Small intestine (tissue), 7 donors: ENCODE results near the gene PPM1G. TPM values are rescaled to one million over a fixed set of nuclear protein-coding genes. Genes with fewer than 3 reads are reported as not detected.

Experiments
- DNase-seq, 2 donors: peaks; one replicate each; pipeline versions ENCODE4 v3.0.0 to v3.0.0-alpha.2; 2013
- FAIRE-seq: peaks from 2 replicates; lab custom pipeline; 2012; peaks lifted over from hg19 to GRCh38; lab: Jason Lieb, UNC
- H3K27ac ChIP-seq, 3 donors: one replicate each; pipeline ENCODE4 v1.5.1; 2013; ENCODE audit warnings: low read length in 2 of 3, mild to moderate bottlenecking in 2 of 3, control low read depth in 1 of 3, inconsistent platforms in 1 of 3, low read depth in 1 of 3, moderate library complexity in 1 of 3
- H3K27me3 ChIP-seq, 3 donors: one replicate each; pipeline ENCODE4 v1.6.1; 2013; ENCODE audit warnings: low read length in 3 of 3, inconsistent platforms in 1 of 3; ENCODE audit not compliant: control insufficient read depth in 3 of 3, insufficient read depth in 3 of 3
- H3K36me3 ChIP-seq, 3 donors: one replicate each; pipeline ENCODE4 v1.6.1; 2013; ENCODE audit warnings: low read length in 3 of 3, inconsistent platforms in 1 of 3, low read depth in 1 of 3, mild to moderate bottlenecking in 1 of 3, moderate library complexity in 1 of 3; ENCODE audit not compliant: control insufficient read depth in 3 of 3, insufficient read depth in 2 of 3
- H3K4me1 ChIP-seq, 3 donors: one replicate each; pipeline ENCODE4 v1.6.1; 2013; ENCODE audit warnings: low read length in 2 of 3, inconsistent platforms in 1 of 3, low read depth in 1 of 3, mild to moderate bottlenecking in 1 of 3, moderate library complexity in 1 of 3; ENCODE audit not compliant: control insufficient read depth in 3 of 3, insufficient read depth in 2 of 3
- H3K4me3 ChIP-seq, 3 donors: one replicate each; pipeline ENCODE4 v1.5.1; 2013; ENCODE audit warnings: low read length in 3 of 3, control low read depth in 1 of 3, inconsistent platforms in 1 of 3, low read depth in 1 of 3, mild to moderate bottlenecking in 1 of 3, moderate library complexity in 1 of 3
- H3K9me3 ChIP-seq, 2 donors: one replicate each; pipeline ENCODE4 v1.6.1; 2013; ENCODE audit warnings: low read depth in 1 of 2, low read length in 1 of 2; ENCODE audit not compliant: control insufficient read depth in 2 of 2, insufficient read depth in 1 of 2
- WGBS, 3 donors: extraction: QIAGEN DNeasy Blood & Tissue Kit; methylation state at CpG; one replicate each; pipeline ENCODE4 v1.1.7; 2013; 5-methylcytosine and 5-hydroxymethylcytosine counted together
- polyA plus RNA-seq, 4 donors: library from polyadenylated mRNA; stranded (reverse) in 3 of 4; unstranded in 1 of 4; fragments of 200-250 nt in 3 of 4; fragments of 120-200 nt in 1 of 4; gene quantifications; one replicate each; pipeline versions ENCODE4 v1.2.1 to v1.2.3, GENCODE V29; 2013
- donor health status: healthy with polysubstance abuse.
- donor health status: control.
- donor health status: control.
- donor health status: Bipolar disorder and iron deficiency.
- donor health status: healthy.

PPM1G gene
- polyA plus RNA-seq, 4 donors: 44.1 to 93.1 (median 53.0) TPM

DNA sequence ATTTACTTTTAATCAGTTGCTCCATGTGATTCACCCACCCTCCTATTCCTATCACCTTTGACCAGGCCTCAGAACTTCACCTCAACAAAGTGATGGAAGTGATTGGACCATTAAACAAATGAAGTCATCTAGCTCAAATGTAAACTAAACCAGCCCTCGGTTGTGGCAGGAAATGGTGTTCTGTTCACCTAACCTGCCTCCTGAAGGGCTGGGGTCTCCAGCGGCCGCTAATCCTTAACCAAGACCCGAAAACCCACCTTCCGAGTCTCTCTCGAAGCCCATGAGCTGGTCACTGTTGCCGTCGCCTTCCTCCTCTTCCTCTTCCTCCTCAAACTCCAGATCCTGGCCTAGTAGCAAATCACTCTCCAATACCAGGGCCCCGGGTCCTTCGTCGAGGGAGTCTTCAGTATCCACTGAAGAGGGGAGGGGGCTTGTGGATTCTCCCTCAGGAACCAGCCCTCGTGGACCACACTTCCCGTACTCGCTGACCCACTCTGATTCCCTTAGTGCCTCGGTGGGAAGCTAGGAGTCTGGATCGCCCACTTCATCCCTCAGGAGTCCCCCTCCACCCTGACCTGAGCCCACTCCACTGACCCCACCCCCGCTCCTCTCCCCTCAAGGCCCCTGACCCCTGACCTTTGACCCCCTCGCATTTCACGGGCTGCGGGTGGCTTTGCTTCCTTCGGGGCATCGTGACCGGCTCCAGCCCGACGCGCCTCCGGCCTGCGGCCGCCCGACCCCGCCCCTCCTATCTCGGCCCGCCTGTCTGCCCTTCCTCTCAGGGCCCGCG lies 29.4 kb downstream of the PPM1G start:
- FAIRE-seq (no peak), DNase-seq (peak in 1 of 2 donors; percentile 81)
- 1% methylated on average over 34 to 35 of the region's 35 CpGs for WGBS, 3 donors
- H3K4me1 ChIP-seq: peaks cover 2 to 22% (median 2%) of the 10 kb centered on the region in 3 donors
- peak overlapping the region; percentile 82 to 96 (median 88) for H3K27ac ChIP-seq
- H3K9me3 ChIP-seq: no peaks in the 10 kb centered on the region
- H3K27me3 ChIP-seq: no peaks in the 10 kb centered on the region
- H3K4me3 ChIP-seq: peak overlapping the region; percentile 65 to 91 (median 79)
- peaks cover 16 to 77% (median 32%) of the 10 kb centered on the region in 3 donors for H3K36me3 ChIP-seq

- peaks cover 17 to 77% (median 37%) of the 10 kb centered on the region in 3 donors for H3K36me3 ChIP-seq
- H3K27ac ChIP-seq: peak overlapping the region; percentile 82 to 96 (median 88)
- H3K4me1 ChIP-seq: peaks cover 2 to 22% (median 2%) of the 10 kb centered on the region in 3 donors
- H3K27me3 ChIP-seq: no peaks in the 10 kb centered on the region
- FAIRE-seq: no peak
- DNase-seq: peak in 1 of 2 donors; percentile 77
- H3K9me3 ChIP-seq: no peaks in the 10 kb centered on the region
- peak overlapping the region; percentile 65 to 91 (median 79) for H3K4me3 ChIP-seq
- WGBS, 3 donors: 36 to 66% (median 51%) methylated on average over 2 of the region's 2 CpGs
Observed at GRCh38 chr2:27379383-27379835, 30.0 kb downstream of the PPM1G start.

- no peak overlapping the region for H3K4me3 ChIP-seq
- FAIRE-seq: no peak
- no peaks in the 10 kb centered on the region for H3K9me3 ChIP-seq
- H3K4me1 ChIP-seq: peaks cover 2 to 22% (median 2%) of the 10 kb centered on the region in 3 donors
- 87 to 97% (median 89%) methylated on average over 9 of the region's 9 CpGs for WGBS, 3 donors
- DNase-seq: no peak
- peaks cover 18 to 78% (median 40%) of the 10 kb centered on the region in 3 donors for H3K36me3 ChIP-seq
- peak overlapping the region in 2 of 3 donors; percentile 82 to 96 for H3K27ac ChIP-seq
- no peaks in the 10 kb centered on the region for H3K27me3 ChIP-seq
Observed at GRCh38 chr2:27378809-27379290, 30.5 kb downstream of the PPM1G start.

DNA sequence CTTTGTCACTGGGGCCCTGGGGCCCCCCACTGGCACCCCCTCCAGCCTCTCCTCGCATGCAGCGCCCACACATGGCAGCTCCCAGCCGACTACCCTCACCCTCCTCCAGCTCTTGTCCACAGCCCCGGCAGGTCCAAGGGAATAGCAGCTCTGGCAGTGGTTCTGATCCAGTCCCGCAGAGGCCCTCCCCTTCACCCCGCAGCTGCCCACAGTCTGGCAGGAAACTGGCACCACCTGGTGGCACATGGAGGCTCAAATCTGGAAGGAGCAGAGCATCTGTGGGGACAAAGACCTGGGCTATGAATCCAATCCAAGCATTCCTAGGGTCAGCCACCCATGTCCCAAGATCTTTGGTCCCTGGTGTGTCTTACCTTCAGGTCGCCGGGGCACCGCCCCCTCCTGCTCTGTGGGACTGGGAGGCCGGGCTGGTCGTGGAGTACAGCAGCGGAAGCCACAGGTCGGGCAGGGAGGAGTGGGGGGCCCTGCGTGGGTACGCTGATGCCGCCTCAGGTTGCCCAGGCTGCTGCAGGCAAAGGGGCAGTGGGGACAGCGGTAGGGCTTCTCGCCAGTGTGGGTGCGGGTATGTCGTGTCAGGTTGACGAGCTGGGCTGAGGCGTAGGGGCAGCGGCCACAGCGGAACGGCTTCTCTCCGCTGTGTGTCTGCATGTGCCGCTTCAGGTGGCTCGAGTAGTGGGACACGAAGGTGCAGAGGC lies 31.1 kb downstream of the PPM1G start:
- DNase-seq (no peak), FAIRE-seq (no peak)
- Histone ChIP-seq H3K36me3 (peaks cover 12 to 79% (median 40%) of the 10 kb centered on the region in 3 donors), H3K27me3 (no peaks in the 10 kb centered on the region), H3K4me1 (peaks cover 2 to 22% (median 2%) of the 10 kb centered on the region in 3 donors), H3K4me3 (no peak overlapping the region), H3K9me3 (no peaks in the 10 kb centered on the region), H3K27ac (no peak overlapping the region)
- WGBS, 3 donors: 82 to 84% (median 83%) methylated on average over 25 to 29 of the region's 29 CpGs

- H3K4me3 ChIP-seq: no peak overlapping the region
- FAIRE-seq (no peak), DNase-seq (no peak)
- H3K9me3 ChIP-seq: no peaks in the 10 kb centered on the region
- 91 to 92% (median 91%) methylated on average over 18 of the region's 18 CpGs for WGBS, 3 donors
- H3K4me1 ChIP-seq: peaks cover 2 to 22% (median 2%) of the 10 kb centered on the region in 3 donors
- peaks cover 10 to 78% (median 38%) of the 10 kb centered on the region in 3 donors for H3K36me3 ChIP-seq
- no peak overlapping the region for H3K27ac ChIP-seq
- H3K27me3 ChIP-seq: no peaks in the 10 kb centered on the region
Observed at GRCh38 chr2:27377618-27378095, 31.7 kb downstream of the PPM1G start.

- Histone ChIP-seq H3K36me3 (peaks cover 10 to 74% (median 36%) of the 10 kb centered on the region in 3 donors), H3K27ac (no peak overlapping the region), H3K27me3 (no peaks in the 10 kb centered on the region), H3K9me3 (no peaks in the 10 kb centered on the region), H3K4me3 (no peak overlapping the region), H3K4me1 (peaks cover 2 to 22% (median 2%) of the 10 kb centered on the region in 3 donors)
- FAIRE-seq: no peak
- 64 to 78% (median 73%) methylated on average over 10 of the region's 10 CpGs for WGBS, 3 donors
- no peak for DNase-seq
Observed at GRCh38 chr2:27376866-27377617, 32.3 kb downstream of the PPM1G start.

DNA sequence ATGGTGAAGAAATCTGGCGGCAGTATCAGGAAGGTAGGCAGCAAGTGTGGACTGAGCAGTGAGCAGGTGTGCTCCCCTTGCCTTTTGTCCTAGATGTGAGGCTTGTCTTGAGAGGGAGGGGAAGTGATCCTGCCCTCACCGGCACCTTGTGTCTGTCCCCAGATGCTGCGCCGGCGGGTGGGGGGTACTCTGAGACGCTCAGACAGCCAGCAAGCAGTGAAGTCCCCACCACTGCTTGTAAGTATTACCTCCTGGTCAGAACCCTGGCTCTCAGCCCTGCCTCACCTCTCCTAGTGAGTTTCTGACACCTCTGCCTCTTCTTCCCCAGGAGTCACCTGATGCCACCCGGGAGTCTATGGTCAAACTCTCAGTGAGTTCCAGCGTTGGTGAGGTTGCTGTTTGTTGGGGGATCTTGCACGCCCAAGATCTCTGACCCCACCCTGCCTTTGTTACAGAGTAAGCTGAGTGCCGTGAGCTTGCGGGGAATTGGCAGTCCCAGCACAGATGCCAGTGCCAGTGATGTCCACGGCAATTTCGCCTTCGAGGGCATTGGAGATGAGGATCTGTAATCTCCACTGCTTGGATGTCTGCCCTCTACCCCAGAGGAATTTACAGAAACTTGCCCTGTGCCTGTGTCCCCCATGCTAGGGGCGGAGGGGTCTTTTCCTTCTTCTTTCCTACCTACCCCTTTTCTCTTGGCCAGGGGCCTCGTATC lies 33.1 kb downstream of the PPM1G start:
- Histone ChIP-seq H3K27ac (no peak overlapping the region), H3K4me1 (peaks cover 2 to 22% (median 2%) of the 10 kb centered on the region in 3 donors), H3K4me3 (no peak overlapping the region), H3K9me3 (no peaks in the 10 kb centered on the region), H3K36me3 (peaks cover 10 to 67% (median 33%) of the 10 kb centered on the region in 3 donors), H3K27me3 (no peaks in the 10 kb centered on the region)
- 85 to 86% (median 86%) methylated on average over 16 of the region's 16 CpGs for WGBS, 3 donors
- FAIRE-seq (no peak), DNase-seq (no peak)
